ENCODE measurements around the gene LRRC3.

The LRRC3 gene

GRCh38 chr21:44424608-44425306 lies 30.6 kb upstream of the LRRC3 start:
- DNase-seq = no peak

GRCh38 chr21:44425307-44425894 lies 29.9 kb upstream of the LRRC3 start:
- DNase-seq = no peak

DNA sequence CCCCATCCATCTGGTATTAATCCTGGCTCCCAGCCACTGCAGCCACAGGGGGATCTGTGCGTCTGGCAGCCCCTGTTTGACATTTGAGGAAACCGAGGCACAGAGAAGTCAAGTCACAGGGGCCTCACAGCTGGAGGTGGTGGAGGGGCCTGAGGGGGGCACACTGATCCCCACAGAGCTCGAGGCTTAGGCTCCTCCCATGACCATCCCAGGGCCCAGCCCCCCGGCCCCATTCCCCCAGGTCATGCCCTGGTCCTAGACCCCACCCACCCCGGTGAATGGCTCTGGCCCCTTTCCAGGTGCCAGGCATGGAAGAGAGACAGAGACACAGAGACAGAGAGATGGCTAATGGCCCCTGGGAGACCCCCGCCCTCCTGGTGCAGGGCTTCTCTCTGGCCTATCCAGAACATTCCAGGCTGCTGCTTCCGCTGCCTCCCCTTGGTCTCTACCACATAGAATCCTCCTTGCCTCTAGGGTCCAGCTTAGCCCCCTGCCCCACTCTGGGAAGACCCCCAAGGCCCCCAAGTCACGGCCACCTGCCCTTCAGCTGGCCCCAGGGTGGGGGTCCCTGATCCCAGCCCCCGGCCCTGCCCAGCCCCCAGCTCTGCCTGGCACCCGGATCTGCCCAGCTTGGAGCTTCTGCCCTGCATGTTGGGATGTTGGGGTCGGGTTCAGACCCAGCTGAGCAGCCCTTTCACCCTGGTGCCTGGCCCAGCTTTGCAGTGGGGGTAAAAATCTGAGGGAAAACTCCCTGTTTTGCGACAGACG lies 29.2 kb upstream of the LRRC3 start:
- no peak for DNase-seq

DNA sequence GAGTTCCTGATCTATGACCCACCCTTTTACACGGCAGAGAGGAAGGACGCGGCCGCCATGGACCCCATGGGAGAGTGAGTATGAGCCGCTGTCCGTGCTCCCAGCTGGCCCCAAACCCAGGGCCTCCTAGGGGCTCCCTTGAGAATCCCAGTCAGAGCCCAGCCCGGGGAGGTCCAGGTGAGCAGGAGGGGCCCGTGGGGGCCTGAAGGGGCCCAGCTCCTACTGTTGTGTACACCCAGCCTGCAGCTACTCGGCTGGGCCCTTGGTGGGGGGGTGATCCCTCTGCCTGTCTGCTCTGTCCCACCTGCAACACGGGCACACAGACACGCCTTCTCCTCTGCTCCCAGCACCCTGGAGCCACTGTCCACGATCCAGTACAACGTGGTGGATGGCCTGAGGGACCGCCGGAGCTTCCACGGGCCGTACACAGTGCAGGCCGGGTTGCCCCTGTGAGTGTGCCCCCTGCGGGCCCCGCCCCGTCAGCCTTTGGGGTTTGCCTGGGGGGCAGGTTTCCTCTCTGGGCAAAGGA lies 28.6 kb upstream of the LRRC3 start:
- no peak for DNase-seq

DNA sequence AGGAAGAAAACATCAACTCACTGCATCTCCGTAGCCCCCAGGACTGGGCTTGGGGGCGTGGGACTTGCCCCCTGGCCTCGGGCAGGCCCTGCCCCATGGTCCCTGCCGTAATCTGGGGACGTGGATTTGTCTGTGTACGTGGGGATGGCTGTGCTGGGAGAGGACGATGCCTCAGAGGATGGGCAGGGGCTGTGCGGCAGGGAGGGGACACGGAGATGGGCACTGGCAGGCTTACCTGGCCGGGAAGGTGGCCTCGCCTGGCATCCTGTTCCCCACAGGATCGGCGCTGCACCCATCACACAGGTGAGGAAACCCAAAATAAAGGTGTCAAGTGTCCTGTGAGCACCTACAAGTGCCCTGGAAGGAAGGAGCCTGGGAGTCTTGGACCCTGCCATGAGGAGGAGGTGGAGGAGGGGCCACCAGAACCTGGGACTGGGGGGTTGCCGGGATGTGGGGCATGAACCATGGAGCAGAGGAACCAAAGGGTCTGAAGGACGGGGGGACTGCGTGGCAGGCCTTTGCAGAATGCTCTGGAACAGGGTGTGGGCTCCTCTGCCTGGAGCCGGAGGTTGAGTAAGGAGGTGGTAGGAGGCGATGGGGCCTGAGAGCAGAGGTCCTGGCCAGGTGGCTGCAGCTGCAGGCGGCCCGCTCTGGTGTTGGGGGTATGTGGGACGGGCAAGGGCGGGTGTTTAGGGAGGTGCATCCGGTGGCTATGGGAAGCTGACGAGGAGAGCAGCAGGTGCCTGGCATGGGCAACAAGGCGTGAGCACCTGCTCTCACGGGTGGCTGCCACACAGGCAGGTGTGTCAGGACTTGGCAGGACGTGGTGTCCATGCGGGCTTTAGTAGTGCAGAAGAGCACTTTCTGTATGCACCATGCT lies 27.8 kb upstream of the LRRC3 start:
- peak; percentile 93 for DNase-seq

DNA sequence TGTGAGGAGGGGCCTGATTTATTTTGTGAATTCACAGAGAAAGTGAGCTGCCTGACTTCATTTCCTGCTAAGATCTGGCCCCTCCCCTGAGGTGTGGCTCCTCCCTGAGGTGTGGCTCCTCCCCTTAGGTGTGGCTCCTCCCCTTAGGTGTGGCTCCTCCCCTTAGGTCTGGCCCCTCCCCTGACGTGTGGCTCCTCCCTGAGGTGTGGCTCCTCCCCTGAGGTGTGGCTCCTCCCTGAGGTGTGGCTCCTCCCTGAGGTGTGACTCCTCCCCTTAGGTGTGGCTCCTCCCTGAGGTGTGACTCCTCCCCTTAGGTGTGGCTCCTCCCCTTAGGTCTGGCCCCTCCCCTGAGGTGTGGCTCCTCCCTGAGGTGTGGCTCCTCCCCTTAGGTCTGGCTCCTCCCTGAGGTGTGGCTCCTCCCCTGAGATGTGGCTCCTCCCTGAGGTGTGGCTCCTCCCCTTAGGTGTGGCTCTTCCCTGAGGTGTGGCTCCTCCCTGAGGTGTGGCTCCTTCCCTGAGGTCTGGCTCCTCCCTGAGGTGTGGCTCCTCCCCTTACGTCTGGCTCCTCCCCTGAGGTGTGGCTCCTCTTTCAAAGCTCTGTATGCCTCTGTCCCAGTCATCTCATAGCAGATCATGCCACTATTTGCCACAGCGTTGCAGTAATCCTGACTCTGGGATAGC lies 26.9 kb upstream of the LRRC3 start:
- no peak for DNase-seq

- DNase-seq = no peak
These were observed 25.4 kb upstream of the LRRC3 start for GRCh38 chr21:44429894-44430293.

- DNase-seq = no peak
These were observed 24.0 kb upstream of the LRRC3 start for GRCh38 chr21:44431300-44431699.

GRCh38 chr21:44432841-44433790 lies 22.2 kb upstream of the LRRC3 start:
- DNase-seq = no peak

DNA sequence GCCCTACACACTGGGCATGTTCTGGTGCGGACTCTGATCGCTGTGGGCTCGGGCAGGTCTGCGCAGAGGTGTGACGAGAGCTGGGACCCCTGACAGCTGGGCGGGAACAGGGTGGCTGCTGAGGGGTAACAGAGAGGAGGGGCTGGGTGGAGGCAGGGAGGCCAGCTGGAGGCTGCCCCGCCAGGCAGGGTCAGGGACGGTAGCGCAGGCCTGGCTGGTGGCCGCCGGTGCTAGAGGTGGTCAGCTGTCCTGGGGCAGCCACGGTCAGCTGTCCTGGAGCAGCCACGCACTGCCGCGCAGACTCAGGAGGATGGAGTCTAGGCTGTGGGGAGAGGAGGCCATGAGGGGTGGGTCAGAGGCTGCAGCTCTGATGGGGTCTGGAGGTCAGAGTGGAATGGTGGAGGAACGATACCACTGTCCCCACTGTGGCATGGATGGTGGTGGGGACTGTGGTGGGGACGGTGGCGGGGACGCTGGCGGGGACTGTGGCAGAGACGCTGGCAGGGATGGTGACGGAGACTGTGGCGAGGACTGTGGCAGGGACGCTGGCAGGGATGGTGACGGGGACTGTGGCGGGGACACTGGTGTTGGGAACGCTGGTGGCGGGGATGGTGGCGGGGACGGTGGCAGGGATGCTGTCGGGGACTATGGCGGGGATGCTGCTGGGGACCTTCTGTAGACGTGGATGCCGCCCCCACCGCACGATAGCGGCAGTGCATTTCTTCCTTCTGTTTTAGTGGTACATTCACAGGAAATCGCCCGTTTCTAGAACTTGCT lies 21.3 kb upstream of the LRRC3 start:
- DNase-seq = no peak

DNA sequence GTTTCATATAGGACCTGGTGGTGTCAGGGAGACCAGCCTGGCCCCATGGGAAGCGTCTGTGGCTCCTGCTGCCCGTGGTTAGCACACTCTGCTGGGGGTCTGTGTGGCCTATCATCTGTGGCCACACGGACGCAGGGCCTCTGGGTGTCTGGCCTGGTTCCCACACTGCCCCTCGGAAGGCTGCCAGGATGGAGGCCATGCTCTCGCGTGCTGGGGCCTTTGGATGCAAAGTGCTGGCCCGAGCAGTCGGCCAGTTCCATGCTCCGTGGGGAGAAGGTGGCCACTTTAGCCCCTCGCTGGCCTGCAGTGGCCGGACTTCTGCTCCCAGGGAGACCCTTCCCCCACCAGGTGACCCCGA lies 20.8 kb upstream of the LRRC3 start:
- DNase-seq = no peak

DNA sequence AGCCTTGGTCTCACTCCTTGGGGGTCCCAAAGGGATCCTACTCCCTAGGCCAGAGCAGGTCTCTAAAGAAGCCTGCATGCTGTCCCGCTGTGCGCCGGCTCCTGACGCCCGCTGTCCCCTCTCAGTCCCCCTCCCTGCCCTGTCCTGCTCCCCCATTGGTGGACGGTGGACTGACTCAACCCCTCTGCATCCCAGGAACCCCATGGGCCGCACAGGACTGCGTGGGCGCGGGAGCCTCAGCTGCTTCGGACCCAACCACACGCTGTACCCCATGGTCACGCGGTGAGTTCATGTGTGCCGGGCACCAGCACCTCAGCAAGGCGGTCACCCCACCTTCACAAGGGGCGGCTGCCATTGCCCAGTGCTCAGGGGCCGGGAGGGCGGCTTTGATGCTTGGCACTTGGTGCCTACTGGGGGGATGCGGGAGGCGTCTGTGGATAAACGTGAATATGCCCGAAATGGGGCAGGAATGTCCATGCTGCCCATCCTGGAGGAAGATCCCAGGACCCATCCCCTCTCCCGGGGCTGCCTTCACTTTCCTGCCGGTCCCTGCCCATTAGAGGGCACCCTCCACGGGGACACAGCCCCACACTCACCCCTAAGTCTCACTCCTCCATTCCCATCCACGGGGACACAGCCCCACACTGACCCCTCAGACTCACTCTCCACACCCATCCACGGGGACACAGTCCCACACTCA lies 20.2 kb upstream of the LRRC3 start:
- DNase-seq = no peak

- DNase-seq = no peak
These were observed 19.1 kb upstream of the LRRC3 start for GRCh38 chr21:44436111-44436611.

DNA sequence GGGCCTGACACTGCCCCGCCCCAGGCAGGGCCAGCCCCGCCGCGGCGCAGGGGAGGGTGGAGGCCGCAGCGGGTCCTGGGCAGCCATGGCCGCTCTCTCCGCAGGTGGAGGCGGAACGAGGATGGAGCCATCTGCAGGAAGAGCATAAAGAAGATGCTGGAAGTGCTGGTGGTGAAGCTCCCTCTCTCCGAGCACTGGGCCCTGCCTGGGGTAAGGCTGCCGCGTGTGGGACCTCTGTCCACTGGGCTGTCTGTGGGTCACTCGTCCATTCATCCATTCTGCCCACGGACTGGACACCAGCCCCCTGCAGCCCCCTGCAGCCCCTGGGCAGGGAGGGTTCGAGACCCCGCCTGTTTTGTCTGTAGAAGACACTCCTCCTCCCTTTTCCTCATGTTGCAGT lies 18.4 kb upstream of the LRRC3 start:
- DNase-seq = no peak

DNA sequence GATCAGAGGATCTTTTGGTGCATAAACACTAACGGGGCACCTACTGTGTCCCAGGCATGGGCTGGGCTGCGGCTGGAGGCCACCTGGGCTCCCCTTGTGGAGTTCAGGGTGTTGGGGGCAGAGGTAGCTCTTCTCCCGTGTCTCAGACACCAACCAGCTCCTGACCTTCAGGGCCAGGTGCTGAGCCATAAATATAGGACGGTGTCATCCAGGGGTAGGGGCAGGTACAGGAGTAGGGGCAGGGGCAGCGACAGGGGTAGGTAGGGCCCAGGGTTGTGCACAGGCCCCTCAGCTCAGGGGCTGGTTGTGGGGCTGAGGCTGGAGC lies 18.0 kb upstream of the LRRC3 start:
- DNase-seq = no peak

- no peak for DNase-seq
These were observed 17.4 kb upstream of the LRRC3 start for GRCh38 chr21:44437696-44438431.

DNA sequence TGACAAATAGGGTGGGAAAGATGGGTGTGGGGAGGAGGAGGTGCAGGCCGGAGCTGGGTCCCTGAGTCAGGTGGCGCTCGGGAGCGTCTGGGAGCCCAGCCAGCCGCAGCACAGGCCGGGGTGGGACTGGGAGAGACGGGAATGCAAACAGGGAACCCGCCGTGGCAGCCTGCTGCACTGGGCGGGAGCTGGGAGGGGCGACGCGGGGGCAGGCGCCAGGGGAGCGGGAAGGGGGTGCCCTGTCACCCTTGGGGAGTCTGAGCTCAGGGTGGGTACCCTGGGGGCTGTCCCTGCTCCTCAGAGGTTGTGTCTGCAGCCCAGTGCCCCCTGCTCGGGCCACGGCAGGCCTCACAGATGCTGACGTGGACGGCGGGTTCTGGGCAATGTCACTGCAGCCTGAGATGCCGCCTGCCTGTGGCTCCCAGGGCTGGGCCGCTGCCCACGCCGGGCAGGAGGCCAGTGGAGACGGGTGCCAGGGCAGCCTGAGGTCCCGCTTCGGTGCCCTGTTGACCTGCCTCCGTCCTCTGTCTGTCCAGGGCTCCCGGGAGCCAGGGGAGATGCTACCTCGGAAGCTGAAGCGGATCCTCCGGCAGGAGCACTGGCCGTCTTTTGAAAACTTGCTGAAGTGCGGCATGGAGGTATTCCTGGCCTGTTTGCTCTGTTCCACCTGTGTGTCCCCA lies 16.6 kb upstream of the LRRC3 start:
- DNase-seq = no peak

DNA sequence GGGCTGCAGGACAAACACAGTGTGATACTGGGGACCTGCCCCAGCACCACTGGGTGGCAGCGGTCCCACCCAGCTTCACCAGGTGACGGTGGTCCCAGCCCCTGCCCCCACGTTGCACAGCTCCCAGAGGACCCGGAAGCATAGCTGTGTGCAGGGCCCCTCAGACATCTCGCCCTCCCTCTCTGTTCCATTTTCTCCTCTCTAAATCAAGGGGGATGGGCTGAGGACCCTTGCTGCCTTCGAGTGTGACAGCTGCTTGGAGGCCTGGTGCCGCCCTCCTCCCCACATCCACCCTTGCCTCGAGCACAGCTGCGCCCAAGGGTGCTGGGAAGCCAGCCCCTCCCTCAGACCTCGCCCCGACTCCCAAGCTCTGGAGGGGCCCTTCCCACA lies 16.1 kb upstream of the LRRC3 start:
- DNase-seq = no peak

Data from DMS79 treated with DMSO at 0.1 percent for 48 hours (cell line).